Activated CD4-positive, alpha-beta memory T cell treated with anti-CD3 and anti-CD28 coated beads, Interleukin-2, amount 10 ng/mL, durations not matched to agents 7 days and 5 days (primary cell): Measurements from ENCODE around the gene SLC1A4. TPM values are rescaled to one million over a fixed set of nuclear protein-coding genes. Genes with fewer than 3 reads are reported as not detected.
"Not testable (repeated sequence)": the region's sequence is repeated elsewhere in the genome, so short reads cannot be mapped to it uniquely, and the experiment has no call there.

Experiments
- CTCF ChIA-PET: fragments of 350-600 bp; sonication (Branson Sonifier 250); formaldehyde crosslinking; loops from one replicate; lab custom pipeline; 2021; ENCODE audit warnings: antibody characterized with exemption, inconsistent platforms; lab: Charles Lee
- POLR2A ChIA-PET: fragments of 350-600 bp; sonication (Branson Sonifier 250); formaldehyde crosslinking; loops from one replicate; lab custom pipeline; 2021; ENCODE audit warnings: antibody characterized with exemption; lab: Charles Lee
- DNase-seq: peaks from one replicate; pipeline ENCODE4 v3.0.0-alpha.2; 2020
- H3K27ac Mint-ChIP-seq: one replicate; pipeline ENCODE4 v1.8.0; 2021; ENCODE audit warnings: mild to moderate bottlenecking, mixed read lengths
- H3K27me3 Mint-ChIP-seq: one replicate; pipeline ENCODE4 v1.8.0; 2021; ENCODE audit warnings: mixed read lengths
- H3K36me3 Mint-ChIP-seq: one replicate; pipeline ENCODE4 v1.8.0; 2021; ENCODE audit warnings: low read depth, mixed read lengths
- H3K4me1 Mint-ChIP-seq: one replicate; pipeline ENCODE4 v1.8.0; 2021; ENCODE audit warnings: mixed read lengths
- H3K4me3 Mint-ChIP-seq: one replicate; pipeline ENCODE4 v1.8.0; 2021; ENCODE audit warnings: mild to moderate bottlenecking, mixed read lengths
- H3K9me3 Mint-ChIP-seq: one replicate; pipeline ENCODE4 v1.8.0; 2021; ENCODE audit warnings: mixed read lengths
- total RNA-seq, 2 experiments: library from RNA; stranded (reverse); gene quantifications; one replicate each; pipeline ENCODE4 v1.2.3, GENCODE V29; 2021

Gene SLC1A4
- total RNA-seq, 2 experiments from 2014 or later = 75.1 to 79.7 TPM

- Mint-ChIP-seq H3K4me1 (peaks cover 23% of the 10 kb centered on the region), H3K27ac (no peak overlapping the region), H3K9me3 (no peaks in the 10 kb centered on the region), H3K4me3 (no peak overlapping the region), H3K27me3 (no peaks in the 10 kb centered on the region), H3K36me3 (no peaks in the 10 kb centered on the region)
- CTCF ChIA-PET = interaction anchor here (0.7 to 6.2 kb wide), 11 partner anchors 10 to 173 kb away, joined by 3 to 53 read pairs (median 4); partner anchors contain the start of gene CEP68
- no peak for DNase-seq
- POLR2A ChIA-PET = interaction anchor here (0.6 to 1.3 kb wide), 3 partner anchors 22 to 194 kb away, joined by 3 to 5 read pairs (median 3); partner anchors contain the start of gene ACTR2
Measured at GRCh38 chr2:65033178-65033577, 44.0 kb downstream of the SLC1A4 start.

DNA sequence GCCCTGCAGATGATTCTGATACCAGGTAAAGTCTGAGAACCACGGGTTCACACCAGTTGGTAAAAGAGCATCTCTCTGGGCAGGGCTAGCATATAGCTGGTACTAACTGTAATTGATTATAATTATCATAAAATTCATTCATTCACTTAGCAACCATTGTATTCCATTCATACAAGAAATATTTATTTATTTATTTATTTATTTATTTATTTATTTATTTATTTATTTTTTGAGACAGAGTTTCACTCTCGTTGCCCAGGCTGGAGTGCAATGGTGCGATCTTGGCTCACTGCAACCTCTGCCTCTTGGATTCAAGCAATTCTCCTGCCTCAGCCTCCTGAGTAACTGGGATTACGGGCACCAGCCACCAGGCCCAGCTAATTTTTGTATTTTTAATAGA is 44.5 kb downstream of the SLC1A4 start:
- ChIA-PET CTCF (interaction anchor here (0.7 to 6.2 kb wide), 8 partner anchors 15 to 172 kb away, joined by 3 to 53 read pairs (median 4); partner anchors contain the start of gene CEP68), POLR2A (interaction anchor here (0.6 to 1.3 kb wide), 3 partner anchors 10 to 49 kb away, joined by 3 to 5 read pairs (median 3); no protein-coding TSS in a partner anchor)
- not testable (repeated sequence) for H3K9me3 Mint-ChIP-seq, H3K27ac Mint-ChIP-seq, H3K36me3 Mint-ChIP-seq, DNase-seq, H3K4me3 Mint-ChIP-seq, H3K27me3 Mint-ChIP-seq
- peaks cover 23% of the 10 kb centered on the region for H3K4me1 Mint-ChIP-seq

- no peak overlapping the region for H3K27ac Mint-ChIP-seq
- ChIA-PET CTCF (interaction anchor here (6.2 kb wide), 1 partner anchor 118 kb away, joined by 53 read pairs; no protein-coding TSS in a partner anchor), POLR2A (interaction anchor here (1.1 to 1.4 kb wide), 2 partner anchors 118 to 192 kb away, joined by 3 to 4 read pairs; partner anchors contain the start of gene ACTR2)
- no peaks in the 10 kb centered on the region for H3K9me3 Mint-ChIP-seq
- H3K4me3 Mint-ChIP-seq = no peak overlapping the region
- no peaks in the 10 kb centered on the region for H3K36me3 Mint-ChIP-seq
- no peak for DNase-seq
- no peaks in the 10 kb centered on the region for H3K27me3 Mint-ChIP-seq
- H3K4me1 Mint-ChIP-seq = peaks cover 28% of the 10 kb centered on the region
Measured at GRCh38 chr2:65035351-65035943, 46.2 kb downstream of the SLC1A4 start.

DNA sequence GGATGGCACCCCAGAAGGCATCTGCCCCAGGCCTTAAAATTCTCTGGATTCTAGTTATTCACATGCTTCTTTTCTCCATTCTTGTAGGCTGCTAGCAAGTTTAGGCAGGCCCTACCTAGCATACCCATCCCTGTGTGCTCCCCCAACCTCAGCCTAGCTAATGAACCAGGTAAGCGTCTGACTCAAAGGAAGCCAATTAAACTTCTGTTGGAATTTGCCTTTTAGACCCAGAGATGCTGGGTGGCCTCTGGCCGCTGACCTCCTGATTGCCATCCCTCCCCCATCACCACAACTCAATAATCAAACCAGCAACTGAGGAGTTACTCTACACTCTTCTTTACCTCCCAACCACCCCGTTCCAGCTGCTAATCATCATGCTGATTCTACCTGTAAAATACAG is 48.0 kb downstream of the SLC1A4 start:
- Mint-ChIP-seq H3K9me3 (no peaks in the 10 kb centered on the region), H3K4me1 (peaks cover 14% of the 10 kb centered on the region), H3K27ac (no peak overlapping the region), H3K27me3 (no peaks in the 10 kb centered on the region), H3K36me3 (no peaks in the 10 kb centered on the region), H3K4me3 (no peak overlapping the region)
- ChIA-PET CTCF (interaction anchor here (1.1 to 4.7 kb wide), 2 partner anchors 119 to 124 kb away, joined by 3 to 29 read pairs; no protein-coding TSS in a partner anchor), POLR2A (no interaction called here)
- no peak for DNase-seq

DNA sequence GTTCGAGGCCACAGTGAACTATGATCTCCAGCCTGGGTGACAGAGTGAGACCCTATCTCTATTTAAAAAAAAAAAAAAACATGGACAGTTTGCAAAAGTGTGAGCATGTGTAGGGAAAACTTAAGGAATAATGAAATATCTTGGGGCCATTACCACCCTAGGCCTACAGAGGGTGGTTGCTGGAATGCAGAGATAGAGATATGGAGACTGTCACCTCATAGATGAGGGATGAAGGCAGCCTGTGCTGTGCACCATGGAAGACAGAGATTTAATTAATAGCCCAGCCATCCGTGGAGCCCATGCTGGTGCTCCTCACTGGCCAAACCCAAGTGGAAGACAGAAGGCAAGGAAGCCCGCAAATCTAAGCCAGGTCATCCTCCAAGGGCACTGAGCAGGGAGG is 50.4 kb downstream of the SLC1A4 start:
- CTCF ChIA-PET = interaction anchor here (0.9 to 4.7 kb wide), 6 partner anchors 14 to 124 kb away, joined by 3 to 29 read pairs (median 5); partner anchors contain the start of gene CEP68
- no peak for DNase-seq
- Mint-ChIP-seq H3K27ac (no peak overlapping the region), H3K4me3 (no peak overlapping the region), H3K27me3 (no peaks in the 10 kb centered on the region), H3K9me3 (peaks cover 13% of the 10 kb centered on the region), H3K36me3 (peaks cover 12% of the 10 kb centered on the region), H3K4me1 (peaks cover 14% of the 10 kb centered on the region)
- POLR2A ChIA-PET = interaction anchor here (1.0 kb wide), 1 partner anchor 122 kb away, joined by 5 read pairs; no protein-coding TSS in a partner anchor

DNA sequence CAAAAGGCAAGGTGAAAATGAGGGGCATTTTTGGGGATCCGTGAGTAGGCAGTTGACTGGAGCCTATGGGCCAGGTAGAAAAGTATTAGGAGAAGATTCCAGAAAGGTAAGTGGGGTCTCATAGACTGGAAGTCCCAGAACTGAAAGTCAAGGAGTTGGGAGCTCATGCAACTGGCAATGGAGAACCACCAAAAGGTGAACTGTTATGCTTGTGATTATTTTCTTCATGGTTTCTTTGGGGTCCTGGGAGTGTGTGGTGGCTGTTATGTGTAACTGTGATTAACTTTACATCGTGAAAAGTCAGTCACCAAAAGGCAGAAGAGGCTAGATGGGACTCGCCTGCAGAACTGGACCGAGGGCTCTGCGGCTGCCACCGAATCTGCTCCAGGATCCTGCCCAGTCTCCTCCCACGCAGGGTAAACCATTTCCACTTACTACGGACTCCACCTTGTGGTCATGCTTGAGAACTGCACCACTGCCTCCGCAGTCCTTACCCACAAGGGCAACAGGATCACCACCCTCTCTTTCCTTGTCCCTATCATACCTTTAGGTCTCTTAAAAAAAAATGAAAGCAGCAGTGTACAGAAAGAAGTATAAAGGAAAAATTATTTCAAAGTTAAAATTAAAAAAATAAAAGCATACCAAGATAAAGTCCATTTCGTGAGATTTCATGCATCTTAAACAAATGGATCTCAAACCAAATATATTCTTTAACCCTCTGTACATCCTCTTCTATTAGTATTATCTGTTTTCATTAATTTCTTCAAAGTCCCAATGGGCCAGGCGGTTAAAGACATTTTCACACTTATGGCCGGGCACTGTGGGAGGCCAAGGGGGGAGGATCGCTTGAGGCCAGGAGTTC is 51.4 kb downstream of the SLC1A4 start:
- peaks cover 18% of the 10 kb centered on the region for H3K9me3 Mint-ChIP-seq
- H3K36me3 Mint-ChIP-seq = peaks cover 18% of the 10 kb centered on the region
- no peaks in the 10 kb centered on the region for H3K27me3 Mint-ChIP-seq
- H3K4me1 Mint-ChIP-seq = peaks cover 14% of the 10 kb centered on the region
- CTCF ChIA-PET = interaction anchor here (0.6 to 4.7 kb wide), 8 partner anchors 13 to 135 kb away, joined by 3 to 29 read pairs (median 4); partner anchors contain the start of gene CEP68
- POLR2A ChIA-PET = interaction anchor here (1.0 to 3.4 kb wide), 2 partner anchors 16 to 123 kb away, joined by 5 to 11 read pairs; partner anchors contain the start of gene CEP68
- DNase-seq = peak; percentile 80
- H3K4me3 Mint-ChIP-seq = peak overlapping the region; percentile 28
- no peak overlapping the region for H3K27ac Mint-ChIP-seq

- peaks cover 21% of the 10 kb centered on the region for H3K36me3 Mint-ChIP-seq
- ChIA-PET CTCF (interaction anchor here (1.0 to 2.8 kb wide), 8 partner anchors 10 to 130 kb away, joined by 3 to 33 read pairs (median 4); partner anchors contain the start of gene CEP68), POLR2A (interaction anchor here (0.6 to 3.4 kb wide), 5 partner anchors 10 to 483 kb away, joined by 3 to 11 read pairs (median 3); partner anchors contain the start of gene CEP68)
- no peak overlapping the region for H3K27ac Mint-ChIP-seq
- DNase-seq = no peak
- peaks cover 18% of the 10 kb centered on the region for H3K9me3 Mint-ChIP-seq
- H3K4me1 Mint-ChIP-seq = peaks cover 14% of the 10 kb centered on the region
- H3K27me3 Mint-ChIP-seq = no peaks in the 10 kb centered on the region
- no peak overlapping the region for H3K4me3 Mint-ChIP-seq
Measured at GRCh38 chr2:65043001-65043400, 53.8 kb downstream of the SLC1A4 start.

GRCh38 chr2:65044097-65044735 is 55.0 kb downstream of the SLC1A4 start:
- Mint-ChIP-seq H3K27ac (no peak overlapping the region), H3K27me3 (no peaks in the 10 kb centered on the region), H3K9me3 (peaks cover 22% of the 10 kb centered on the region), H3K4me1 (peaks cover 14% of the 10 kb centered on the region), H3K4me3 (no peak overlapping the region), H3K36me3 (peaks cover 28% of the 10 kb centered on the region)
- ChIA-PET POLR2A (interaction anchor here (1.1 to 3.4 kb wide), 4 partner anchors 10 to 129 kb away, joined by 3 to 11 read pairs (median 3); partner anchors contain the start of gene CEP68), CTCF (interaction anchor here (1.0 to 2.8 kb wide), 4 partner anchors 11 to 131 kb away, joined by 4 to 33 read pairs (median 4); partner anchors contain the start of gene CEP68)
- no peak for DNase-seq

- H3K4me1 Mint-ChIP-seq = peaks cover 6% of the 10 kb centered on the region
- H3K27ac Mint-ChIP-seq = no peak overlapping the region
- peaks cover 22% of the 10 kb centered on the region for H3K9me3 Mint-ChIP-seq
- peaks cover 28% of the 10 kb centered on the region for H3K36me3 Mint-ChIP-seq
- CTCF ChIA-PET = interaction anchor here (0.6 kb wide), 2 partner anchors 60 to 1214 kb away, joined by 3 to 5 read pairs; no protein-coding TSS in a partner anchor
- DNase-seq = no peak
- no peak overlapping the region for H3K4me3 Mint-ChIP-seq
- no peaks in the 10 kb centered on the region for H3K27me3 Mint-ChIP-seq
- POLR2A ChIA-PET = no interaction called here
Measured at GRCh38 chr2:65045651-65046050, 56.5 kb downstream of the SLC1A4 start.

DNA sequence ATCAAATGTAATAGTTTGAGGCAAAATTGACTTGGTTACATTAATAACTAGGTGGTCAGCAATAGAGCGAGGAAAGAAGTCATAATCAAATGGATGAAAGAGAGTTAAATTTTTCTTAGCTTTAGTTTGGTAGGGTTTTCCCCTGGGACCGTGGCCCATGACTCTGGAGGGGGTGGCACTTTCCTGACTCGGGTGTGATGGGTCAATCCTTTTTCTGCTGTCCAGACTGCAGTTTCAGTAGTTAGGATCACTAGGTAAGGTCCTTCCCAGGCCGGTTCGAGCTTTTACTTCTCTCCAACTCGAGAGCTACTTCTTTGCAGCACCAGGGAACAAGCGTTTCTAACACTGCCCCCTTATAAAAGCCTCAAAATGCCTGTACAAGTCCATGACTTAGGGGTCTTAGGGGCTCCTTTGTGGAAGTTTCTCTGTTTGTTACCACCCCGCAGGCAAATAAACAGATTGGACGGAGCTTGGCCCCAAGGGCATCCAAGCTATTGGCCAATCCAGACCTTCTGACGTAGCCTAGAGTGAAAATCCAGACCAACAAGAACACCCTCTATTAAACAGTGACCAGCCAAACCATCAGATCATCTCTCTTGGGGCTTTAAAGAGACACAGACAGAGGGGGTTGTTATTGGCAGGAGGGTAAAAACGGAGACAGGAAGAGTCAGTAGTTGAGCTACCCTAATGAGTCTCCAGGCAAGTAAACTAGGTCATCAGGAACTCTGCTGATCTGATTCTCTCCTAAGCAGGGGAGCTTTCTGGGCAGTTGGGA is 57.6 kb downstream of the SLC1A4 start:
- peaks cover 34% of the 10 kb centered on the region for H3K36me3 Mint-ChIP-seq
- ChIA-PET POLR2A (interaction anchor here (0.7 kb wide), 1 partner anchor 9 kb away, joined by 4 read pairs; the partner anchor contains the start of gene CEP68), CTCF (interaction anchor here (0.6 to 2.2 kb wide), 6 partner anchors 17 to 131 kb away, joined by 3 to 6 read pairs (median 4); no protein-coding TSS in a partner anchor)
- DNase-seq = no peak
- H3K4me3 Mint-ChIP-seq = no peak overlapping the region
- H3K27ac Mint-ChIP-seq = no peak overlapping the region
- peaks cover 26% of the 10 kb centered on the region for H3K9me3 Mint-ChIP-seq
- H3K4me1 Mint-ChIP-seq = peaks cover 5% of the 10 kb centered on the region
- peaks cover 7% of the 10 kb centered on the region for H3K27me3 Mint-ChIP-seq

- peaks cover 7% of the 10 kb centered on the region for H3K27me3 Mint-ChIP-seq
- H3K4me3 Mint-ChIP-seq = no peak overlapping the region
- peaks cover 22% of the 10 kb centered on the region for H3K4me1 Mint-ChIP-seq
- H3K36me3 Mint-ChIP-seq = peaks cover 25% of the 10 kb centered on the region
- H3K27ac Mint-ChIP-seq = no peak overlapping the region
- no peak for DNase-seq
- POLR2A ChIA-PET = no interaction called here
- peaks cover 18% of the 10 kb centered on the region for H3K9me3 Mint-ChIP-seq
- CTCF ChIA-PET = interaction anchor here (0.6 to 1.7 kb wide), 3 partner anchors 16 to 131 kb away, joined by 4 to 8 read pairs (median 4); no protein-coding TSS in a partner anchor
Measured at GRCh38 chr2:65049010-65049639, 59.9 kb downstream of the SLC1A4 start.
